ENCODE results near the gene ZBTB8A. TPM values are rescaled to one million over a fixed set of nuclear protein-coding genes. Genes with fewer than 3 reads are reported as not detected.
"Not testable (repeated sequence)": the region's sequence is repeated elsewhere in the genome, so short reads cannot be mapped to it uniquely, and the experiment has no call there.

The ZBTB8A gene
- total RNA-seq, 1 donor from 2014 or later, result 0.11 TPM

- CTCF ChIA-PET, result no interaction called here
- Mint-ChIP-seq H3K4me3 (peak overlapping the region; percentile 24), H3K9me3 (no peaks in the 10 kb centered on the region)
Measured at GRCh38 chr1:32541064-32541566, 1.9 kb downstream of the ZBTB8A start.

GRCh38 chr1:32546611-32547010 lies 7.4 kb downstream of the ZBTB8A start:
- ChIA-PET POLR2A (no interaction called here), CTCF (no interaction called here)
- no peak for ATAC-seq (ENCODE audit: low read depth)
- intact Hi-C loops (cut with micrococcal nuclease), result no loop called here
- H3K4me1 Mint-ChIP-seq, result no peaks in the 10 kb centered on the region
- H3K36me3 Mint-ChIP-seq (ENCODE audit: low read depth), result no peaks in the 10 kb centered on the region
- H3K27me3 Mint-ChIP-seq, result peaks cover 8% of the 10 kb centered on the region
- no peaks in the 10 kb centered on the region for H3K9me3 Mint-ChIP-seq
- no peak for DNase-seq
- TF ChIP-seq CTCF (IDR thresholded peaks at IDR 0.05), result no peak
- H3K4me3 Mint-ChIP-seq, result no peak overlapping the region
- H3K27ac Mint-ChIP-seq, result no peak overlapping the region

More at GRCh38 chr1:32541064-32541566, 1.9 kb downstream of the ZBTB8A start:
- ATAC-seq (ENCODE audit: low read depth) (no peak), DNase-seq (no peak)
- no peak overlapping the region for H3K27ac Mint-ChIP-seq
- peaks cover 40% of the 10 kb centered on the region for H3K27me3 Mint-ChIP-seq
- no peaks in the 10 kb centered on the region for H3K36me3 Mint-ChIP-seq (ENCODE audit: low read depth)
- POLR2A ChIA-PET, result no interaction called here
- intact Hi-C loops (cut with micrococcal nuclease), result no loop called here
- no peak for TF ChIP-seq CTCF (IDR thresholded peaks at IDR 0.05)
- peaks cover 17% of the 10 kb centered on the region for H3K4me1 Mint-ChIP-seq

- no peaks in the 10 kb centered on the region for H3K36me3 Mint-ChIP-seq (ENCODE audit: low read depth)
- intact Hi-C loops (cut with micrococcal nuclease), result no loop called here
- no peak overlapping the region for H3K27ac Mint-ChIP-seq
- ChIA-PET POLR2A (interaction anchor here (0.7 kb wide), 1 partner anchor 134 kb away, joined by 4 read pairs; no protein-coding TSS in a partner anchor), CTCF (no interaction called here)
- no peaks in the 10 kb centered on the region for H3K9me3 Mint-ChIP-seq
- TF ChIP-seq CTCF (IDR thresholded peaks at IDR 0.05), result no peak
- peaks cover 3% of the 10 kb centered on the region for H3K27me3 Mint-ChIP-seq
- no peaks in the 10 kb centered on the region for H3K4me1 Mint-ChIP-seq
- ATAC-seq (ENCODE audit: low read depth) (no peak), DNase-seq (no peak)
- H3K4me3 Mint-ChIP-seq, result no peak overlapping the region
Measured at GRCh38 chr1:32549616-32550015, 10.4 kb downstream of the ZBTB8A start.

GRCh38 chr1:32554288-32554687 lies 15.1 kb downstream of the ZBTB8A start:
- intact Hi-C loops (cut with micrococcal nuclease), result no loop called here
- no peak for TF ChIP-seq CTCF (IDR thresholded peaks at IDR 0.05)
- H3K9me3 Mint-ChIP-seq, result no peaks in the 10 kb centered on the region
- POLR2A ChIA-PET, result no interaction called here
- no peaks in the 10 kb centered on the region for H3K27me3 Mint-ChIP-seq
- no peak overlapping the region for H3K4me3 Mint-ChIP-seq
- no peaks in the 10 kb centered on the region for H3K36me3 Mint-ChIP-seq (ENCODE audit: low read depth)
- DNase-seq (no peak), ATAC-seq (ENCODE audit: low read depth) (no peak)
- H3K4me1 Mint-ChIP-seq, result no peaks in the 10 kb centered on the region
- H3K27ac Mint-ChIP-seq, result no peak overlapping the region
- CTCF ChIA-PET, result no interaction called here

GRCh38 chr1:32557035-32557434 lies 17.8 kb downstream of the ZBTB8A start:
- H3K4me3 Mint-ChIP-seq; POLR2A ChIA-PET; ATAC-seq (ENCODE audit: low read depth); H3K4me1 Mint-ChIP-seq; intact Hi-C loops (cut with micrococcal nuclease); H3K27me3 Mint-ChIP-seq; H3K9me3 Mint-ChIP-seq; H3K36me3 Mint-ChIP-seq (ENCODE audit: low read depth); CTCF ChIA-PET; DNase-seq; H3K27ac Mint-ChIP-seq: not testable (repeated sequence)

GRCh38 chr1:32557812-32558211 lies 18.6 kb downstream of the ZBTB8A start:
- Mint-ChIP-seq H3K4me1 (no peaks in the 10 kb centered on the region), H3K36me3 (ENCODE audit: low read depth) (no peaks in the 10 kb centered on the region), H3K27ac (no peak overlapping the region), H3K9me3 (no peaks in the 10 kb centered on the region), H3K4me3 (no peak overlapping the region), H3K27me3 (no peaks in the 10 kb centered on the region)
- no peak for ATAC-seq (ENCODE audit: low read depth)
- TF ChIP-seq CTCF (IDR thresholded peaks at IDR 0.05), result no peak
- DNase-seq, result no peak
- intact Hi-C loops (cut with micrococcal nuclease), result no loop called here
- ChIA-PET POLR2A (interaction anchor here (0.6 kb wide), 1 partner anchor 174 kb away, joined by 3 read pairs; no protein-coding TSS in a partner anchor), CTCF (no interaction called here)
